Suprapubic skin (tissue), 4 donors: ENCODE measurements around the gene SLC23A1. TPM values are rescaled to one million over a fixed set of nuclear protein-coding genes. Genes with fewer than 3 reads are reported as not detected.

Experiments used
- DNase-seq, 2 donors: peaks; one replicate each; pipeline ENCODE4 v3.0.0-alpha.2; 2019; ENCODE audit warnings: low spot score in 2 of 2
- H3K27ac ChIP-seq: fragments of 200-600 bp; sonication (generic); one replicate; pipeline ENCODE4 v1.5.1; 2019
- H3K27me3 ChIP-seq: fragments of 200-600 bp; sonication (generic); one replicate; pipeline ENCODE4 v1.5.1; 2019
- H3K36me3 ChIP-seq: fragments of 200-600 bp; sonication (generic); one replicate; pipeline ENCODE4 v1.5.1; 2019
- H3K4me1 ChIP-seq: fragments of 200-600 bp; sonication (generic); one replicate; pipeline ENCODE4 v1.5.1; 2019
- H3K4me3 ChIP-seq: fragments of 200-600 bp; sonication (generic); one replicate; pipeline ENCODE4 v1.5.1; 2019; ENCODE audit warnings: mild to moderate bottlenecking
- H3K9me3 ChIP-seq: fragments of 200-600 bp; sonication (generic); one replicate; pipeline ENCODE4 v1.5.1; 2019
- CTCF ChIP-seq, 2 donors: fragments of 200-600 bp in 1 of 2; fragments of 450-650 bp in 1 of 2; sonication (generic) in 1 of 2; IDR thresholded peaks; one replicate each; pipeline ENCODE4 v1.5.1; 2016 to 2019; ENCODE audit warnings: antibody characterized with exemption in 2 of 2, mild to moderate bottlenecking in 1 of 2, moderate library complexity in 1 of 2
- EP300 ChIP-seq: sonication (generic); formaldehyde crosslinking; IDR thresholded peaks from one replicate; pipeline ENCODE4 v1.6.1; 2017; ENCODE audit warnings: antibody characterized with exemption
- POLR2A ChIP-seq, 2 donors: fragments of 450-650 bp; IDR thresholded peaks; one replicate each; pipeline ENCODE4 v1.6.1; 2017; ENCODE audit warnings: antibody characterized with exemption in 2 of 2, mild to moderate bottlenecking in 2 of 2, moderate library complexity in 2 of 2
- POLR2AphosphoS5 ChIP-seq, 3 donors: sonication (generic); formaldehyde crosslinking; IDR thresholded peaks; one replicate each; pipeline ENCODE4 v1.6.1; 2017; ENCODE audit warnings: antibody characterized with exemption in 3 of 3
- WGBS: methylation state at CpG from one replicate; pipeline ENCODE4 v1.1.5; 2018; 5-methylcytosine and 5-hydroxymethylcytosine counted together
- total RNA-seq, 4 donors: library from RNA; depleted of rRNA; stranded (reverse); fragments of >200 nt; gene quantifications; one replicate each; pipeline ENCODE4 v1.1.0, GENCODE V29; 2016

SLC23A1 gene
- total RNA-seq, 4 donors from 2014 or later: 2.3 to 6.4 (median 3.0) TPM; not detected in 1

GRCh38 chr5:139383993-139384590, 995 bp upstream of the SLC23A1 start:
- peak overlapping the region; percentile 70 for H3K27ac ChIP-seq
- peaks cover 43% of the 10 kb centered on the region for H3K4me1 ChIP-seq
- H3K9me3 ChIP-seq: no peaks in the 10 kb centered on the region
- peak in 1 of 2 donors; percentile 76 for DNase-seq
- TF ChIP-seq POLR2A (IDR thresholded peaks at IDR 0.05) (no peak), CTCF (IDR thresholded peaks at IDR 0.05) (no peak), POLR2AphosphoS5 (IDR thresholded peaks at IDR 0.05) (no peak), EP300 (no peak)
- H3K36me3 ChIP-seq: no peaks in the 10 kb centered on the region
- no peaks in the 10 kb centered on the region for H3K27me3 ChIP-seq
- no peak overlapping the region for H3K4me3 ChIP-seq
- 61% methylated on average over 7 of the region's 7 CpGs for WGBS

- peak in 1 of 2 donors; percentile 44 for DNase-seq
- no peak overlapping the region for H3K4me3 ChIP-seq
- H3K27me3 ChIP-seq: no peaks in the 10 kb centered on the region
- 57% methylated on average over 1 of the region's 3 CpGs for WGBS
- no peaks in the 10 kb centered on the region for H3K36me3 ChIP-seq
- H3K27ac ChIP-seq: no peak overlapping the region
- TF ChIP-seq EP300 (no peak), CTCF (IDR thresholded peaks at IDR 0.05) (no peak), POLR2AphosphoS5 (IDR thresholded peaks at IDR 0.05) (no peak), POLR2A (IDR thresholded peaks at IDR 0.05) (no peak)
- peaks cover 44% of the 10 kb centered on the region for H3K4me1 ChIP-seq
- H3K9me3 ChIP-seq: no peaks in the 10 kb centered on the region
These were observed 290 bp downstream of the SLC23A1 start for GRCh38 chr5:139382807-139383206.

- peak; percentile 55 to 75 for DNase-seq
- no peaks in the 10 kb centered on the region for H3K27me3 ChIP-seq
- no peak overlapping the region for H3K4me3 ChIP-seq
- WGBS: 87% methylated on average over 27 of the region's 28 CpGs
- no peak overlapping the region for H3K27ac ChIP-seq
- TF ChIP-seq CTCF (IDR thresholded peaks at IDR 0.05) (no peak), POLR2A (IDR thresholded peaks at IDR 0.05) (no peak), EP300 (no peak), POLR2AphosphoS5 (IDR thresholded peaks at IDR 0.05) (no peak)
- peaks cover 44% of the 10 kb centered on the region for H3K4me1 ChIP-seq
- no peaks in the 10 kb centered on the region for H3K36me3 ChIP-seq
- H3K9me3 ChIP-seq: no peaks in the 10 kb centered on the region
These were observed 998 bp downstream of the SLC23A1 start for GRCh38 chr5:139381837-139382761.

GRCh38 chr5:139379626-139380449, 3.3 kb downstream of the SLC23A1 start:
- DNase-seq: peak; percentile 52 to 75
- 91% methylated on average over 12 of the region's 15 CpGs for WGBS
- no peaks in the 10 kb centered on the region for H3K9me3 ChIP-seq
- H3K4me3 ChIP-seq: no peak overlapping the region
- no peak for TF ChIP-seq POLR2AphosphoS5 (IDR thresholded peaks at IDR 0.05)
- TF ChIP-seq POLR2A (IDR thresholded peaks at IDR 0.05): no peak
- TF ChIP-seq CTCF (IDR thresholded peaks at IDR 0.05): no peak
- no peak for TF ChIP-seq EP300
- peaks cover 4% of the 10 kb centered on the region for H3K36me3 ChIP-seq
- H3K27ac ChIP-seq: no peak overlapping the region
- peaks cover 33% of the 10 kb centered on the region for H3K4me1 ChIP-seq
- H3K27me3 ChIP-seq: no peaks in the 10 kb centered on the region
